H1 (cell line): ENCODE results near the gene KSR2. TPM values are rescaled to one million over a fixed set of nuclear protein-coding genes. Genes with fewer than 3 reads are reported as not detected.

ENCODE experiments used
- CTCF ChIA-PET: fragments of 300-600 bp; sonication (Branson Sonifier 250); formaldehyde crosslinking; loops from one replicate; lab custom pipeline; 2021; ENCODE audit not compliant: partially characterized antibody; lab: Charles Lee
- POLR2A ChIA-PET: fragments of 300-600 bp; sonication (Branson Sonifier 250); formaldehyde crosslinking; loops from one replicate; lab custom pipeline; 2021; ENCODE audit warnings: inconsistent platforms; ENCODE audit not compliant: partially characterized antibody; lab: Charles Lee
- DNase-seq, 2 experiments: peaks; one replicate each; pipeline versions ENCODE4 v3.0.0 to v3.0.0-alpha.2; 2010 to 2022; ENCODE audit warnings: low spot score in 2 of 2, low read depth in 1 of 2, mixed read lengths in 1 of 2
- FAIRE-seq: peaks from 2 replicates; lab custom pipeline; 2011; peaks lifted over from hg19 to GRCh38; lab: Jason Lieb, UNC
- H2AFZ ChIP-seq: 2 replicates; pipeline ENCODE4 v1.8.1; 2012; ENCODE audit warnings: low read length, inconsistent platforms
- H2AK5ac ChIP-seq: 2 replicates; pipeline ENCODE4 v1.6.1; 2013; ENCODE audit warnings: low read depth, low read length
- H2BK120ac ChIP-seq: replicated peaks from 2 replicates; pipeline ENCODE3; 2013; ENCODE audit warnings: low read depth, low read length, inconsistent platforms
- H2BK12ac ChIP-seq: 2 replicates; pipeline ENCODE4 v1.6.1; 2013; ENCODE audit warnings: low read depth, low read length
- H2BK15ac ChIP-seq: 2 replicates; pipeline ENCODE4 v1.6.1; 2013; ENCODE audit warnings: low read length
- H2BK20ac ChIP-seq: 2 replicates; pipeline ENCODE4 v1.6.1; 2013; ENCODE audit warnings: low read length
- H2BK5ac ChIP-seq: 2 replicates; pipeline ENCODE4 v1.6.1; 2013; ENCODE audit warnings: low read depth, low read length
- H3K14ac ChIP-seq: 2 replicates; pipeline ENCODE4 v1.6.1; 2013; ENCODE audit warnings: inconsistent platforms; ENCODE audit not compliant: insufficient read length
- H3K18ac ChIP-seq: 2 replicates; pipeline ENCODE4 v1.6.1; 2013; ENCODE audit warnings: low read length; ENCODE audit errors: extremely low read depth
- H3K23ac ChIP-seq: 2 replicates; pipeline ENCODE4 v1.6.1; 2013; ENCODE audit warnings: inconsistent platforms; ENCODE audit not compliant: insufficient read length
- H3K23me2 ChIP-seq: 2 replicates; pipeline ENCODE4 v1.6.1; 2013; ENCODE audit warnings: low read depth, low read length
- H3K27ac ChIP-seq: 2 replicates; pipeline ENCODE4 v1.6.1; 2011; ENCODE audit warnings: low read depth, low read length, inconsistent platforms
- H3K27me3 ChIP-seq, 4 experiments: replicated peaks in 1 of 4; 1 replicate in 1 of 4; 2 replicates in 3 of 4; pipeline versions ENCODE4 v1.6.1 to v1.8.1; 2011 to 2013; ENCODE audit warnings: low read length in 3 of 4, mild to moderate bottlenecking in 3 of 4, inconsistent platforms in 2 of 4, mixed read lengths in 2 of 4, moderate library complexity in 1 of 4; ENCODE audit not compliant: control insufficient read depth in 3 of 4, insufficient read depth in 3 of 4; ENCODE audit errors: extremely low read depth in 1 of 4
- H3K36me3 ChIP-seq, 4 experiments: 2 replicates each; pipeline versions ENCODE4 v1.6.1 to v1.8.1; 2011 to 2013; ENCODE audit warnings: mild to moderate bottlenecking in 4 of 4, low read length in 3 of 4, moderate library complexity in 2 of 4, control low read depth in 1 of 4, inconsistent platforms in 1 of 4; ENCODE audit not compliant: insufficient read depth in 4 of 4, control insufficient read depth in 2 of 4
- H3K4ac ChIP-seq: replicated peaks from 2 replicates; pipeline ENCODE3; 2013; ENCODE audit warnings: low read length, low read depth, mixed read lengths, inconsistent platforms; ENCODE audit not compliant: insufficient read length
- H3K4me1 ChIP-seq, 4 experiments: replicated peaks in 1 of 4; 1 replicate in 1 of 4; 2 replicates in 3 of 4; pipeline versions ENCODE4 v1.6.1 to v1.8.1; 2011 to 2013; ENCODE audit warnings: low read length in 3 of 4, inconsistent platforms in 2 of 4, mixed read lengths in 1 of 4; ENCODE audit not compliant: insufficient read depth in 4 of 4, control insufficient read depth in 3 of 4
- H3K4me2 ChIP-seq, 2 experiments: 2 replicates each; pipeline versions ENCODE4 v1.6.1 to v1.8.1; 2011 to 2013; ENCODE audit warnings: low read depth in 2 of 2, low read length in 2 of 2, control low read depth in 1 of 2, inconsistent platforms in 1 of 2, mild to moderate bottlenecking in 1 of 2; ENCODE audit not compliant: insufficient read depth in 1 of 2
- H3K4me3 ChIP-seq, 4 experiments: fragments of 200-600, 300-600 bp in 1 of 4; sonication (generic), shearing (Covaris generic), sonication (Bioruptor Twin) in 1 of 4; 2 replicates each; pipeline versions ENCODE4 v1.5.1 to v1.8.1; 2011 to 2016; ENCODE audit warnings: low read length in 4 of 4, low read depth in 3 of 4, control low read depth in 2 of 4, inconsistent platforms in 2 of 4, mild to moderate bottlenecking in 2 of 4, mixed read lengths in 1 of 4, moderate library complexity in 1 of 4; ENCODE audit not compliant: insufficient read depth in 2 of 4; ENCODE audit errors: extremely low read depth in 1 of 4
- H3K56ac ChIP-seq: replicated peaks from 2 replicates; pipeline ENCODE3; 2013; ENCODE audit warnings: low read depth, mild to moderate bottlenecking, mixed read lengths, low read length, inconsistent platforms; ENCODE audit not compliant: insufficient read length
- H3K79me1 ChIP-seq: 2 replicates; pipeline ENCODE4 v1.6.1; 2013; ENCODE audit warnings: low read depth, low read length, control low read depth
- H3K79me2 ChIP-seq, 2 experiments: 2 replicates each; pipeline versions ENCODE4 v1.6.1 to v1.8.1; 2012 to 2013; ENCODE audit warnings: low read length in 2 of 2, mild to moderate bottlenecking in 2 of 2, inconsistent platforms in 1 of 2; ENCODE audit not compliant: insufficient read depth in 2 of 2, control insufficient read depth in 1 of 2
- H3K9ac ChIP-seq, 4 experiments: replicated peaks in 1 of 4; 1 replicate in 1 of 4; 2 replicates in 3 of 4; pipeline versions ENCODE4 v1.6.1 to v1.8.1; 2011 to 2013; ENCODE audit warnings: low read depth in 3 of 4, low read length in 3 of 4, control low read depth in 2 of 4, mild to moderate bottlenecking in 2 of 4, moderate library complexity in 2 of 4, inconsistent platforms in 1 of 4; ENCODE audit errors: extremely low read depth in 1 of 4
- H3K9me3 ChIP-seq, 2 experiments: 2 replicates each; pipeline versions ENCODE4 v1.6.1 to v1.8.1; 2012 to 2013; ENCODE audit warnings: mild to moderate bottlenecking in 2 of 2, moderate library complexity in 2 of 2, control low read depth in 1 of 2, inconsistent platforms in 1 of 2, low read depth in 1 of 2, low read length in 1 of 2, mixed read lengths in 1 of 2; ENCODE audit not compliant: insufficient read depth in 2 of 2
- H4K20me1 ChIP-seq, 2 experiments: replicated peaks in 1 of 2; 2 replicates each; pipeline versions ENCODE3 to v1.8.1; 2011 to 2013; ENCODE audit warnings: inconsistent platforms in 2 of 2, low read length in 2 of 2, mild to moderate bottlenecking in 1 of 2; ENCODE audit not compliant: insufficient read depth in 2 of 2, control insufficient read depth in 1 of 2
- H4K5ac ChIP-seq: 2 replicates; pipeline ENCODE4 v1.6.1; 2013; ENCODE audit warnings: low read length, low read depth, mixed read lengths, inconsistent platforms; ENCODE audit not compliant: insufficient read length
- H4K8ac ChIP-seq: 2 replicates; pipeline ENCODE4 v1.8.0; 2013; ENCODE audit warnings: mild to moderate bottlenecking, moderate library complexity, low read length, inconsistent platforms; ENCODE audit not compliant: insufficient read depth; ENCODE audit errors: extremely low read depth
- H4K91ac ChIP-seq: replicated peaks from 2 replicates; pipeline ENCODE3; 2013; ENCODE audit warnings: low read length, mixed read lengths, inconsistent platforms; ENCODE audit not compliant: insufficient read length
- CBX5 ChIP-seq: fragments of 300-800, 300-1000 bp; sonication (generic); IDR thresholded peaks from 2 replicates; pipeline ENCODE4 v1.7.1; 2016; ENCODE audit warnings: antibody characterized with exemption, low read length, low read depth
- CTCF ChIP-seq, 3 experiments: IDR thresholded peaks; 1 replicate in 2 of 3; 2 replicates in 1 of 3; pipeline versions ENCODE4 v1.5.1 to v1.6.1; 2011; ENCODE audit warnings: low read length in 3 of 3, mild to moderate bottlenecking in 3 of 3, inconsistent platforms in 2 of 3, low read depth in 1 of 3, moderate library complexity in 1 of 3; ENCODE audit not compliant: insufficient read depth in 1 of 3; ENCODE audit errors: control extremely low read depth in 1 of 3
- FOSL1 ChIP-seq: IDR thresholded peaks from 2 replicates; pipeline ENCODE4 v1.6.1; 2011; ENCODE audit warnings: mild to moderate bottlenecking, low read depth, low read length, moderate library complexity; ENCODE audit not compliant: insufficient read depth
- PHF8 ChIP-seq: fragments of 200-600 bp; sonication (generic); conservative IDR thresholded peaks from 2 replicates; pipeline ENCODE4 v1.7.1; 2012; ENCODE audit warnings: low read depth, mild to moderate bottlenecking, inconsistent platforms, low read length, moderate library complexity
- RAD21 ChIP-seq, 2 experiments: IDR thresholded peaks in 1 of 2; conservative IDR thresholded peaks in 1 of 2; 2 replicates each; pipeline ENCODE4 v1.6.1; 2011; ENCODE audit warnings: low read depth in 2 of 2, low read length in 2 of 2, improper control_type of control experiment in 1 of 2, inconsistent platforms in 1 of 2, mild to moderate bottlenecking in 1 of 2, moderate library complexity in 1 of 2
- SIRT6 ChIP-seq: IDR thresholded peaks from one replicate; pipeline ENCODE4 v1.7.1; 2012; ENCODE audit warnings: low read length, inconsistent platforms
- SP1 ChIP-seq: IDR thresholded peaks from 2 replicates; pipeline ENCODE4 v1.6.1; 2011; ENCODE audit warnings: low read depth, low read length
- TBP ChIP-seq: IDR thresholded peaks from 2 replicates; pipeline ENCODE4 v1.6.1; 2011; ENCODE audit warnings: low read depth, low read length, improper control_type of control experiment
- TCF12 ChIP-seq: IDR thresholded peaks from 2 replicates; pipeline ENCODE4 v1.6.1; 2011; ENCODE audit warnings: low read depth, mild to moderate bottlenecking, low read length
- TEAD4 ChIP-seq: IDR thresholded peaks from 2 replicates; pipeline ENCODE4 v1.6.1; 2012; ENCODE audit warnings: low read depth, low read length, inconsistent platforms, mixed read lengths
- WGBS, 2 experiments: shearing (Covaris generic) in 1 of 2; methylation state at CpG; one replicate each; pipeline versions ENCODE4 v1.1.6 to v1.1.7; 2013 to 2015; ENCODE audit warnings: low lambda C conversion rate in 2 of 2, mixed read lengths in 2 of 2, inconsistent platforms in 1 of 2, low coverage in 1 of 2, missing lambda C conversion rate in 1 of 2; ENCODE audit not compliant: insufficient replicate concordance in 2 of 2, insufficient coverage in 1 of 2, insufficient read length in 1 of 2; ENCODE audit errors: extremely low coverage in 1 of 2, missing lambda C conversion rate in 1 of 2; 5-methylcytosine and 5-hydroxymethylcytosine counted together
- polyA plus RNA-seq, 7 experiments: library from polyadenylated mRNA; depleted of rRNA in 3 of 7; stranded (reverse) in 5 of 7; unstranded in 2 of 7; fragments of >200 nt in 5 of 7; fragments of 200-250 nt in 2 of 7; gene quantifications; 1 replicate in 5 of 7; 2 replicates in 1 of 7; 4 replicates in 1 of 7; pipeline versions ENCODE4 v1.2.1 to v1.2.3, GENCODE V29; 2011 to 2013; ENCODE audit warnings: missing spikeins in 2 of 7, mixed read lengths in 2 of 7
- total RNA-seq: library from RNA; stranded (reverse); fragmentation: NEBNext Ultra II Directional; extraction: Animal tissue kit (Norgen Biotek cat#: 25700); gene quantifications from 2 replicates; pipeline ENCODE4 v1.2.1, GENCODE V29; 2021

KSR2 gene
- total and polyA plus RNA-seq, 2 of the 8 experiments (the other 6 are each of a cell fraction or from before 2014, with no cell fraction given), result 0.74 to 2.2 TPM

- H3K4ac ChIP-seq, result no peak overlapping the region
- H3K23ac ChIP-seq, result no peak overlapping the region
- H3K4me2 ChIP-seq, result no peak overlapping the region
- WGBS, 2 experiments, result 29% methylated on average over 12 of the region's 12 CpGs; no CpG with 5 or more reads in 1 of the 2 experiments
- H4K5ac ChIP-seq, result no peak overlapping the region
- H3K9ac ChIP-seq, result no peak overlapping the region
- H3K23me2 ChIP-seq, result peaks cover 3% of the 10 kb centered on the region; the same call in 1 of the 2 replicates
- H2AK5ac ChIP-seq, result no peak overlapping the region
- H4K8ac ChIP-seq, result no peak overlapping the region
- ChIA-PET POLR2A (no interaction called here), CTCF (interaction anchor here (0.6 to 9.0 kb wide), 55 partner anchors 8 to 1905 kb away, joined by 3 to 89 read pairs (median 5); partner anchors contain the start of gene NOS1)
- DNase-seq (peak; percentile 36 to 89), FAIRE-seq (peak; percentile 79)
- no peak overlapping the region for H2AFZ ChIP-seq
- no peaks in the 10 kb centered on the region for H3K9me3 ChIP-seq
- no peaks in the 10 kb centered on the region for H3K36me3 ChIP-seq
- H3K79me1 ChIP-seq, result no peaks in the 10 kb centered on the region
- H3K18ac ChIP-seq, result no peak overlapping the region
- no peak overlapping the region for H2BK120ac ChIP-seq
- H3K79me2 ChIP-seq, result no peaks in the 10 kb centered on the region
- H2BK15ac ChIP-seq, result no peak overlapping the region
- H3K27ac ChIP-seq, result no peak overlapping the region
- no peaks in the 10 kb centered on the region for H4K20me1 ChIP-seq
- H3K14ac ChIP-seq, result no peak overlapping the region
- peaks cover 6 to 10% (median 7%) of the 10 kb centered on the region in 4 experiments for H3K4me1 ChIP-seq
- no peak overlapping the region for H4K91ac ChIP-seq
- H3K56ac ChIP-seq, result no peak overlapping the region
- no peaks in the 10 kb centered on the region for H3K27me3 ChIP-seq
- no peak overlapping the region for H3K4me3 ChIP-seq
- peak overlapping the region; percentile 60; the same call in 1 of the 2 replicates for H2BK12ac ChIP-seq
- H2BK20ac ChIP-seq, result peak overlapping the region; percentile 9; the same call in 1 of the 2 replicates
- H2BK5ac ChIP-seq, result no peak overlapping the region
- TF ChIP-seq TCF12 (no peak), CBX5 (no peak), FOSL1 (no peak), TBP (no peak), RAD21 (IDR thresholded peaks at IDR 0.05 in 1 of 2, conservative IDR thresholded peaks at IDR 0.05 in 1 of 2; ENCODE audit: low read depth in 2 of 2, low read length in 2 of 2) (peak; percentile 81 to 83), PHF8 (no peak), TEAD4 (peak; percentile 37; the same call in 1 of the 2 replicates), SIRT6 (no peak), CTCF (IDR thresholded peaks at IDR 0.05; ENCODE audit: control extremely low read depth in 1 of 3, insufficient read depth in 1 of 3, low read depth in 1 of 3, low read length in 3 of 3) (peak; percentile 84 to 96 (median 92)), SP1 (no peak)
Observed at GRCh38 chr12:117587631-117588287, 381.0 kb downstream of the KSR2 start.
